Upper lobe of left lung (tissue), 6 donors: ENCODE measurements around the gene RBM5. TPM values are rescaled to one million over a fixed set of nuclear protein-coding genes. Genes with fewer than 3 reads are reported as not detected.

Experiments
- ATAC-seq, 2 donors: fragments of 200-7000 bp; cut with Tn5 transposase; one replicate each; pipeline ENCODE4 v1.9.1; 2022; ENCODE audit warnings: mild to moderate bottlenecking in 2 of 2, moderate library complexity in 2 of 2; ENCODE audit not compliant: low FRiP score in 2 of 2
- DNase-seq, 2 donors: peaks; one replicate each; pipeline ENCODE4 v3.0.0-alpha.2; 2019 to 2020
- H3K27ac ChIP-seq, 4 donors: fragments of 200-600 bp; sonication (generic); one replicate each; pipeline ENCODE4 v1.5.1; 2016 to 2019
- H3K27me3 ChIP-seq, 4 donors: fragments of 200-600 bp; sonication (generic); one replicate each; pipeline ENCODE4 v1.5.1; 2017 to 2019
- H3K36me3 ChIP-seq, 4 donors: fragments of 200-600 bp; sonication (generic); one replicate each; pipeline ENCODE4 v1.5.1; 2016 to 2019
- H3K4me1 ChIP-seq, 4 donors: fragments of 200-600 bp; sonication (generic); one replicate each; pipeline ENCODE4 v1.5.1; 2018 to 2019
- H3K4me3 ChIP-seq, 4 donors: fragments of 200-600 bp; sonication (generic); one replicate each; pipeline ENCODE4 v1.5.1; 2017 to 2019; ENCODE audit warnings: mild to moderate bottlenecking in 2 of 4, moderate library complexity in 1 of 4
- H3K9me3 ChIP-seq, 4 donors: fragments of 200-600 bp; sonication (generic); one replicate each; pipeline ENCODE4 v1.5.1; 2018 to 2019
- EP300 ChIP-seq, 4 donors: sonication (generic); formaldehyde crosslinking; IDR thresholded peaks; one replicate each; pipeline ENCODE4 v1.5.1; 2017; ENCODE audit warnings: antibody characterized with exemption in 4 of 4, control low read depth in 2 of 4
- POLR2A ChIP-seq, 4 donors: fragments of 450-650 bp; IDR thresholded peaks; one replicate each; pipeline ENCODE4 v1.5.1; 2016 to 2017; ENCODE audit warnings: antibody characterized with exemption in 4 of 4, mild to moderate bottlenecking in 2 of 4
- POLR2AphosphoS5 ChIP-seq, 2 donors: sonication (generic); formaldehyde crosslinking; IDR thresholded peaks; one replicate each; pipeline ENCODE4 v1.5.1; 2017; ENCODE audit warnings: antibody characterized with exemption in 2 of 2
- WGBS, 2 donors: methylation state at CpG; one replicate each; pipeline ENCODE4 v1.1.5; 2017 to 2018; 5-methylcytosine and 5-hydroxymethylcytosine counted together
- total RNA-seq, 6 donors: library from RNA; depleted of rRNA in 4 of 6; stranded (reverse); fragments of >200 nt in 4 of 6; gene quantifications; one replicate each; pipeline versions ENCODE4 v1.1.0 to v1.2.1, GENCODE V29; 2016 to 2021
- TF ChIP-seq, protein P1 (sequence below), 6 experiments: fragments of 450-650 bp in 4 of 6; fragments of 200-600 bp in 2 of 6; sonication (generic) in 2 of 6; IDR thresholded peaks; one replicate each; pipeline ENCODE4 v1.5.1; 2016 to 2019; ENCODE audit warnings: antibody characterized with exemption in 6 of 6
- donor health status: DM: no; HTN: no; CAD: no; lungs with moderate emphysema.
- donor health status: DM: no; HTN: yes; CAD: no; lungs with severe emphysema.

RBM5 gene
- 100 to 1,000 TPM; 130 to 713 (median 189) TPM for total RNA-seq

GRCh38 chr3:50088725-50089608, at the start of gene RBM5:
RBM5 (plus strand) TSS chr3:50088919; CDS start chr3:50090435, 1,516 bp downstream.
- WGBS, 2 donors = 0 to 1% methylated on average over 11 to 49 of the region's 61 CpGs
- Histone ChIP-seq H3K4me1 (peaks cover 12 to 23% (median 22%) of the 10 kb centered on the region in 4 donors), H3K9me3 (no peaks in the 10 kb centered on the region), H3K27me3 (no peaks in the 10 kb centered on the region), H3K36me3 (peaks cover 19 to 37% (median 30%) of the 10 kb centered on the region in 4 donors), H3K4me3 (peak within 1 kb of the TSS; percentile 80 to 99 (median 96)), H3K27ac (peak within 1 kb of the TSS; percentile 98 to 99 (median 98))
- TF ChIP-seq POLR2AphosphoS5 (IDR thresholded peaks at IDR 0.05) = peak; percentile 90 to 93
- peak in 3 of 4 donors; percentile 60 to 89 (median 78) for TF ChIP-seq POLR2A (IDR thresholded peaks at IDR 0.05)
- TF ChIP-seq EP300 (IDR thresholded peaks at IDR 0.05) = peak in 1 of 4 donors; percentile 44
- TF ChIP-seq, protein P1, sequence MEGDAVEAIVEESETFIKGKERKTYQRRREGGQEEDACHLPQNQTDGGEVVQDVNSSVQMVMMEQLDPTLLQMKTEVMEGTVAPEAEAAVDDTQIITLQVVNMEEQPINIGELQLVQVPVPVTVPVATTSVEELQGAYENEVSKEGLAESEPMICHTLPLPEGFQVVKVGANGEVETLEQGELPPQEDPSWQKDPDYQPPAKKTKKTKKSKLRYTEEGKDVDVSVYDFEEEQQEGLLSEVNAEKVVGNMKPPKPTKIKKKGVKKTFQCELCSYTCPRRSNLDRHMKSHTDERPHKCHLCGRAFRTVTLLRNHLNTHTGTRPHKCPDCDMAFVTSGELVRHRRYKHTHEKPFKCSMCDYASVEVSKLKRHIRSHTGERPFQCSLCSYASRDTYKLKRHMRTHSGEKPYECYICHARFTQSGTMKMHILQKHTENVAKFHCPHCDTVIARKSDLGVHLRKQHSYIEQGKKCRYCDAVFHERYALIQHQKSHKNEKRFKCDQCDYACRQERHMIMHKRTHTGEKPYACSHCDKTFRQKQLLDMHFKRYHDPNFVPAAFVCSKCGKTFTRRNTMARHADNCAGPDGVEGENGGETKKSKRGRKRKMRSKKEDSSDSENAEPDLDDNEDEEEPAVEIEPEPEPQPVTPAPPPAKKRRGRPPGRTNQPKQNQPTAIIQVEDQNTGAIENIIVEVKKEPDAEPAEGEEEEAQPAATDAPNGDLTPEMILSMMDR (IDR thresholded peaks at IDR 0.05) = peak in 1 of 6 experiments; percentile 8
- DNase-seq (peak; percentile 91 to 95), ATAC-seq (peak; percentile 100)

- H3K27ac ChIP-seq = no peak overlapping the region
- no peak overlapping the region for H3K4me3 ChIP-seq
- TF ChIP-seq POLR2AphosphoS5 (IDR thresholded peaks at IDR 0.05) (no peak), POLR2A (IDR thresholded peaks at IDR 0.05) (no peak), EP300 (IDR thresholded peaks at IDR 0.05) (no peak)
- TF ChIP-seq, protein P1 (IDR thresholded peaks at IDR 0.05) = no peak
- H3K9me3 ChIP-seq = no peaks in the 10 kb centered on the region
- DNase-seq (no peak), ATAC-seq (no peak)
- WGBS, 2 donors = 96 to 100% methylated on average over 1 of the region's 1 CpG
- no peaks in the 10 kb centered on the region for H3K4me1 ChIP-seq
- peaks cover 6 to 27% (median 17%) of the 10 kb centered on the region in 4 donors for H3K36me3 ChIP-seq
- no peaks in the 10 kb centered on the region for H3K27me3 ChIP-seq
These were observed 43.7 kb upstream of the RBM5 start for GRCh38 chr3:50044976-50045375.

DNA sequence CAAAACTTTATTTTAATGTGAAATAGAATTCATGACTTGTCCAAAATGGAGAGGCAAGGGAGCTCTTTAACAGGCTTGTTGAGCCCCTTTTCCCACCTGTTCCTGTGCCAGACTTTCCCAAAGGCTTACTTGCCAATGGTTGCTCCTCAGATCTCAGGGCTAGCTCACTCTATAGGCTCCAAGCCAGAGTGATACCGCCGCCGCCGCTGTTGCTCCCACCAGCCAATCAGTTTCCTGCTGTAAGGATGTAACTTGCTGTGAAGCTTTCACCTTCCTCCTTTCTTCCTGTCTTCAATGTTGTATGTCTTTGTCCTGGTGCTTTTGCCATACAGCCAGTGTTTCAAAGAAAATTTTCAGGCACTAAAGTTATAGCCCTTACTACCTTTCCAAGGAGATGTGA, 41.3 kb upstream of the RBM5 start:
- Histone ChIP-seq H3K4me3 (no peak overlapping the region), H3K27me3 (no peaks in the 10 kb centered on the region), H3K36me3 (peaks cover 10 to 52% (median 23%) of the 10 kb centered on the region in 4 donors), H3K4me1 (no peaks in the 10 kb centered on the region), H3K9me3 (no peaks in the 10 kb centered on the region), H3K27ac (no peak overlapping the region)
- ATAC-seq (no peak), DNase-seq (no peak)
- 93 to 94% methylated on average over 4 of the region's 4 CpGs for WGBS, 2 donors
- no peak for TF ChIP-seq EP300 (IDR thresholded peaks at IDR 0.05)
- TF ChIP-seq POLR2A (IDR thresholded peaks at IDR 0.05) = no peak
- TF ChIP-seq, protein P1 (IDR thresholded peaks at IDR 0.05) = no peak
- no peak for TF ChIP-seq POLR2AphosphoS5 (IDR thresholded peaks at IDR 0.05)

- H3K27ac ChIP-seq = no peak overlapping the region
- no peaks in the 10 kb centered on the region for H3K9me3 ChIP-seq
- DNase-seq (no peak), ATAC-seq (no peak)
- TF ChIP-seq POLR2AphosphoS5 (IDR thresholded peaks at IDR 0.05) (no peak), POLR2A (IDR thresholded peaks at IDR 0.05) (no peak), EP300 (IDR thresholded peaks at IDR 0.05) (no peak)
- TF ChIP-seq, protein P1 (IDR thresholded peaks at IDR 0.05) = no peak
- H3K4me3 ChIP-seq = no peak overlapping the region
- H3K4me1 ChIP-seq = no peaks in the 10 kb centered on the region
- H3K27me3 ChIP-seq = no peaks in the 10 kb centered on the region
- H3K36me3 ChIP-seq = peaks cover 10 to 80% (median 35%) of the 10 kb centered on the region in 4 donors
These were observed 38.4 kb upstream of the RBM5 start for GRCh38 chr3:50050361-50050760.
